ENCODE measurements around the gene POLE3. TPM values are rescaled to one million over a fixed set of nuclear protein-coding genes. Genes with fewer than 3 reads are reported as not detected.

The POLE3 gene
- total RNA-seq, 6 experiments from 2014 or later, result 13.8 to 24.5 (median 16.6) TPM

- Histone ChIP-seq H3K4me3 (no peak overlapping the region), H3K36me3 (no peaks in the 10 kb centered on the region), H3K4me1 (no peaks in the 10 kb centered on the region), H3K27me3 (no peaks in the 10 kb centered on the region), H3K27ac (no peak overlapping the region), H3K9me3 (no peaks in the 10 kb centered on the region)
- intact Hi-C loops (cut with DNase I), result no loop called here
- DNase-seq (no peak), ATAC-seq (no peak)
- TF ChIP-seq POLR2A (IDR thresholded peaks at IDR 0.05) (no peak), CTCF (IDR thresholded peaks at IDR 0.05) (no peak)
Measured at GRCh38 chr9:113431191-113431590, 20.7 kb upstream of the POLE3 start.

- intact Hi-C loops (cut with DNase I), result no loop called here
- H3K9me3 ChIP-seq, result no peaks in the 10 kb centered on the region
- no peaks in the 10 kb centered on the region for H3K36me3 ChIP-seq
- TF ChIP-seq CTCF (IDR thresholded peaks at IDR 0.05), result no peak
- 86% methylated on average over 1 of the region's 1 CpG for WGBS (ENCODE audit: insufficient coverage, low coverage, low lambda C conversion rate, missing lambda C conversion rate)
- no peak overlapping the region for H3K27ac ChIP-seq
- H3K4me1 ChIP-seq, result no peaks in the 10 kb centered on the region
- DNase-seq (no peak), ATAC-seq (no peak)
- no peaks in the 10 kb centered on the region for H3K27me3 ChIP-seq
- no peak overlapping the region for H3K4me3 ChIP-seq
Measured at GRCh38 chr9:113428062-113428615, 17.7 kb upstream of the POLE3 start.

DNA sequence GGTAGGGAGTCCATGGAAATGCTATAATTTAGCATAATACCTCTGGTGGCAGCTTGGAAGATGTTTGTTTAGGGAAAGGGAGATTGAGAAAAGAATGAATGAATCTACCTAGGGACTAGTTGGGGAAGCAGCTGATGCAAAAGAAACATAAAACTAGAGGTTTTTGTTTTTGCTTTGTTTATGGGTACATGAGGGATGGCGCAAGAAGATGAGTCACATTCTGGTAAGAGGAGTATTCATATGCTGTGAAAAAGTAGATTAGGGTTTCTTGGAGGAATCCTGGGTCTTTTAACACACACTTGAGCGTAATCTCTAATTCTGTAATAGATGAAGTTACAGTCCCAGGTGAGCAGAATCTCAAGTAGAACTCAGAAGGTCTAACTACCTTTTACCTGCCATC lies 17.2 kb upstream of the POLE3 start:
- H3K27ac ChIP-seq, result no peak overlapping the region
- TF ChIP-seq CTCF (IDR thresholded peaks at IDR 0.05), result no peak
- no peak for TF ChIP-seq POLR2A (IDR thresholded peaks at IDR 0.05)
- no peaks in the 10 kb centered on the region for H3K9me3 ChIP-seq
- intact Hi-C loops (cut with DNase I), result no loop called here
- no peaks in the 10 kb centered on the region for H3K27me3 ChIP-seq
- 84% methylated on average over 2 of the region's 2 CpGs for WGBS (ENCODE audit: insufficient coverage, low coverage, low lambda C conversion rate, missing lambda C conversion rate)
- DNase-seq, result no peak
- H3K36me3 ChIP-seq, result no peaks in the 10 kb centered on the region
- H3K4me3 ChIP-seq, result no peak overlapping the region
- H3K4me1 ChIP-seq, result no peaks in the 10 kb centered on the region
- ATAC-seq, result no peak

DNA sequence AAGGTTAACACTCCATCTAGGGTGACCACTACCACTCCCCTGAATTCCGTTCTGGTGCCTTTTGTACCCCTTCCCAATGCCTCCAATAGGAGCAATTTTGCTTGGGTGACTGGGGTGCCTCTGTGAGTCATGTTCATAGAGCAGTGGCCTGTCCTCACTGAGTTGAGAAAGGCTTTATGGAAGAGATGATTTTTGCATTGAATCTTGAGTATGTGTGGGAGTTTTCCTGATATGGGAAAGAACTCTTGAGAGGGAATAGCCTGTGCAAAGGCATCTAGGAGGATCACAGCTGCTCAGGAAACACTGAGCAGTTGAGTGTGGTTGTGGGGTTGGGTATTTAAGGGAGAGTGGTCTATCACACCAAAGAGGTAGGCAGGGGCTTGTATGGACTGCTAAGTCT lies 16.2 kb upstream of the POLE3 start:
- H3K4me1 ChIP-seq, result no peaks in the 10 kb centered on the region
- intact Hi-C loops (cut with DNase I), result no loop called here
- no peaks in the 10 kb centered on the region for H3K9me3 ChIP-seq
- no peaks in the 10 kb centered on the region for H3K36me3 ChIP-seq
- H3K27me3 ChIP-seq, result no peaks in the 10 kb centered on the region
- no peak for DNase-seq
- TF ChIP-seq POLR2A (IDR thresholded peaks at IDR 0.05) (no peak), CTCF (IDR thresholded peaks at IDR 0.05) (no peak)
- no peak overlapping the region for H3K27ac ChIP-seq
- no peak overlapping the region for H3K4me3 ChIP-seq
- WGBS (ENCODE audit: insufficient coverage, low coverage, low lambda C conversion rate, missing lambda C conversion rate), result 60% methylated on average over 1 of the region's 1 CpG
- no peak for ATAC-seq

DNA sequence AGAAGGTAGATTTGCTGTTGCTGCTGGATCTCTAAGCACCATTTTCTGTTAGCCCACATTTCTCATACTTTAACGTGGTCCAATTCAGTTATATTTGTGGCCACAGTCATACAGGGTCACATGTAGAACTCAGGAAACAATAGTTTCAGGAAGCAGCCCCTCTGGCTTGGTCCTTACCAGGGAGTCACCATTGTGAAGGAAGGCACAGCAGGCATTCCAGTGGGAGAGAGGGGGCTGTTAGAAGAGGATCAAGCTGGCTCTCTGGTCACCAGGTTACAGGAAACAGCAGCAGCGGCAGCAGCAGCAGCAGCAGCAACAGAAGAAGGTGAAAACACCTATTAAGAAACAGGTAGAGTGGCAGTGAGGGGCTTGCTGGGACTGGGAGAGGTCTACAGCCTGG lies 14.6 kb upstream of the POLE3 start:
- no peaks in the 10 kb centered on the region for H3K36me3 ChIP-seq
- no peaks in the 10 kb centered on the region for H3K9me3 ChIP-seq
- intact Hi-C loops (cut with DNase I), result no loop called here
- DNase-seq (no peak), ATAC-seq (no peak)
- no peak overlapping the region for H3K4me3 ChIP-seq
- WGBS (ENCODE audit: insufficient coverage, low coverage, low lambda C conversion rate, missing lambda C conversion rate), result 50% methylated on average over 2 of the region's 2 CpGs
- H3K27me3 ChIP-seq, result no peaks in the 10 kb centered on the region
- H3K4me1 ChIP-seq, result no peaks in the 10 kb centered on the region
- no peak overlapping the region for H3K27ac ChIP-seq
- TF ChIP-seq CTCF (IDR thresholded peaks at IDR 0.05) (no peak), POLR2A (IDR thresholded peaks at IDR 0.05) (no peak)
